OCI-LY3 (cell line): ENCODE data around the gene ADNP.
A peak's percentile ranks its signal among the peaks of the same experiment; 100 is the strongest.

Experiments
- H2AFZ ChIP-seq: fragments of 200-600, 300-600 bp; shearing (Covaris generic); 2 replicates; pipeline ENCODE4 v1.6.0; 2014; ENCODE audit warnings: antibody characterized with exemption, low read depth, low read length
- H3K27ac ChIP-seq: fragments of 200-600, 300-600 bp; sonication (generic); 2 replicates; pipeline ENCODE4 v1.5.1; 2014; ENCODE audit warnings: mild to moderate bottlenecking, low read length, moderate library complexity, mixed read lengths
- H3K27me3 ChIP-seq: fragments of 200-600, 300-600 bp; sonication (generic); 2 replicates; pipeline ENCODE4 v1.6.1; 2014; ENCODE audit warnings: low read depth, low read length, mixed read lengths
- H3K36me3 ChIP-seq: fragments of 200-600, 300-600 bp; sonication (generic); replicated peaks from 2 replicates; pipeline ENCODE3; 2014; ENCODE audit warnings: low read depth, low read length, mixed read lengths
- H3K4me1 ChIP-seq: fragments of 300-600, 200-600 bp; sonication (generic); 2 replicates; pipeline ENCODE4 v1.6.1; 2014; ENCODE audit warnings: low read length, mixed read lengths
- H3K4me2 ChIP-seq: fragments of 200-600, 300-600 bp; sonication (generic); 2 replicates; pipeline ENCODE4 v1.6.1; 2014; ENCODE audit warnings: low read length, mixed read lengths
- H3K4me3 ChIP-seq: fragments of 300-600, 200-600 bp; sonication (generic); 2 replicates; pipeline ENCODE4 v1.5.1; 2014; ENCODE audit warnings: antibody characterized with exemption, mild to moderate bottlenecking, low read length, moderate library complexity
- H3K79me2 ChIP-seq: fragments of 300-600, 200-600 bp; shearing (Covaris generic); 2 replicates; pipeline ENCODE4 v1.6.1; 2014; ENCODE audit warnings: mild to moderate bottlenecking, low read length, mixed read lengths
- H3K9ac ChIP-seq: fragments of 300-600, 200-600 bp; shearing (Covaris generic); 2 replicates; pipeline ENCODE4 v1.6.0; 2014; ENCODE audit warnings: mild to moderate bottlenecking, low read length, moderate library complexity
- H3K9me3 ChIP-seq: fragments of 200-600, 300-600 bp; shearing (Covaris generic); 2 replicates; pipeline ENCODE4 v1.6.1; 2014; ENCODE audit warnings: low read length, mixed read lengths; ENCODE audit not compliant: insufficient read depth
- H4K20me1 ChIP-seq: fragments of 200-600, 300-600 bp; sonication (generic); 2 replicates; pipeline ENCODE4 v1.6.1; 2016; ENCODE audit warnings: low read length, mixed read lengths; ENCODE audit not compliant: insufficient read depth
- EZH2phosphoT487 ChIP-seq: fragments of 200-600 bp; shearing (Covaris generic); IDR thresholded peaks from 2 replicates; pipeline ENCODE4 v1.6.1; 2018; ENCODE audit warnings: antibody characterized with exemption, mixed run types, low read depth
- TF ChIP-seq, protein P1 (sequence below): fragments of 200-600, 300-600 bp; sonication (generic); IDR thresholded peaks from 2 replicates; pipeline ENCODE4 v1.5.1; 2014; ENCODE audit warnings: antibody characterized with exemption, low read length, low read depth

ADNP gene

DNA sequence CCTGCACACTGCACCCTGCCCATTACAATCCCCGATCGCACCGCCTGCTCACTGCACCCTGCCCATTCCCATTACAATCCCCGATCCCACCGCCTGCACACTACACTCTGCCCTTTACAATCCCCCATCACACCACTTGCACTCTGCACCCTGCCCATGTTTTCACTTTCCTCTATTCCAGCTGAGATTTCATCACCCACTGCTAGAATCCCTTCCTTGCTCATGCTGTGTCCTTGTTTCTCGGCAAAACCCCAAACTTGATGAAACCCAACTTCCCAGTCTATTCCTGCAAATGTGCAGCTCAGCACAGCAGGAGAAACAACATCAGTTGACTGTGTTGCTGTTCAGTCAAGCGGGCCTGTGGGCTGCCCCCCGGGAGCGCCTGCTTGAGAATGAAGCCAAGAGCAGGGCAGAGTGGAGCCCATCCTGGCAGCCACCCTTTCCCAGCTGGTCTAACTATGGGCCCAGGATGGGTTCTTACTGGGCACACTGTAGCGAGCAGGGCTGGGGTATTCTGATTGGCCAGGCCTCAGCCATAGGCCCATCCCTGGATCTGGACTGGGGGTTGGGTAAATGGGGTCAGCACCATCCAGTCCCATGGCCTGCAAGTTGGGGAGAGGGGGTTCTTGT is 44.6 kb upstream of the ADNP start:
- peaks cover 33% of the 10 kb centered on the region for H3K27me3 ChIP-seq
- H3K36me3 ChIP-seq: no peaks in the 10 kb centered on the region
- H3K27ac ChIP-seq: no peak overlapping the region
- no peak overlapping the region for H3K4me3 ChIP-seq
- H4K20me1 ChIP-seq: no peaks in the 10 kb centered on the region
- no peaks in the 10 kb centered on the region for H3K9me3 ChIP-seq
- H3K4me1 ChIP-seq: no peaks in the 10 kb centered on the region
- no peak overlapping the region for H3K4me2 ChIP-seq
- TF ChIP-seq, protein P1, sequence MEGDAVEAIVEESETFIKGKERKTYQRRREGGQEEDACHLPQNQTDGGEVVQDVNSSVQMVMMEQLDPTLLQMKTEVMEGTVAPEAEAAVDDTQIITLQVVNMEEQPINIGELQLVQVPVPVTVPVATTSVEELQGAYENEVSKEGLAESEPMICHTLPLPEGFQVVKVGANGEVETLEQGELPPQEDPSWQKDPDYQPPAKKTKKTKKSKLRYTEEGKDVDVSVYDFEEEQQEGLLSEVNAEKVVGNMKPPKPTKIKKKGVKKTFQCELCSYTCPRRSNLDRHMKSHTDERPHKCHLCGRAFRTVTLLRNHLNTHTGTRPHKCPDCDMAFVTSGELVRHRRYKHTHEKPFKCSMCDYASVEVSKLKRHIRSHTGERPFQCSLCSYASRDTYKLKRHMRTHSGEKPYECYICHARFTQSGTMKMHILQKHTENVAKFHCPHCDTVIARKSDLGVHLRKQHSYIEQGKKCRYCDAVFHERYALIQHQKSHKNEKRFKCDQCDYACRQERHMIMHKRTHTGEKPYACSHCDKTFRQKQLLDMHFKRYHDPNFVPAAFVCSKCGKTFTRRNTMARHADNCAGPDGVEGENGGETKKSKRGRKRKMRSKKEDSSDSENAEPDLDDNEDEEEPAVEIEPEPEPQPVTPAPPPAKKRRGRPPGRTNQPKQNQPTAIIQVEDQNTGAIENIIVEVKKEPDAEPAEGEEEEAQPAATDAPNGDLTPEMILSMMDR: no peak
- no peak for TF ChIP-seq EZH2phosphoT487
- no peaks in the 10 kb centered on the region for H3K79me2 ChIP-seq
- H3K9ac ChIP-seq: no peak overlapping the region
- H2AFZ ChIP-seq: no peak overlapping the region

DNA sequence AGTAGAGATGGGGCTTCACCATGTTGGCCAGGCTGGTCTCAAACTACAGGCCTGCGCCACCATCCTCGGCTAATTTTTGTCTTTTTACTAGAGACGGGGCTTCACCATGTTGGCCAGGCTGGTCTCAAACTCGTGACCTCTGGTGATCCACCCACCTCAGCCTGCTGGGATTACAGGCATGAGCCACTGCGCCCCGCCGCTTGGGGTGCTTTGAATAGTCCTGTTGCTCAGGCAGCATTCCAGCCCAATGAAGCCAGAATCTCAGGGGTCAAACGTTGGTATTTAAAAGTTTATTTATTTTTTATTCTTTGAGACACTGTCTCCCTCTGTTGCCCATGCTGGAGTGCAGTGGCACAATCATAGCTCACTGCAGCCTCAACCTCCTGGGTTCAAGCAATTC is 38.7 kb upstream of the ADNP start:
- Histone ChIP-seq H2AFZ (no peak overlapping the region), H3K9ac (no peak overlapping the region), H3K36me3 (no peaks in the 10 kb centered on the region), H3K79me2 (no peaks in the 10 kb centered on the region), H3K4me2 (no peak overlapping the region), H3K4me1 (no peaks in the 10 kb centered on the region), H3K27me3 (peaks cover 13% of the 10 kb centered on the region), H3K9me3 (no peaks in the 10 kb centered on the region), H3K4me3 (no peak overlapping the region), H3K27ac (no peak overlapping the region), H4K20me1 (no peaks in the 10 kb centered on the region)
- TF ChIP-seq EZH2phosphoT487: no peak
- TF ChIP-seq, protein P1: no peak

DNA sequence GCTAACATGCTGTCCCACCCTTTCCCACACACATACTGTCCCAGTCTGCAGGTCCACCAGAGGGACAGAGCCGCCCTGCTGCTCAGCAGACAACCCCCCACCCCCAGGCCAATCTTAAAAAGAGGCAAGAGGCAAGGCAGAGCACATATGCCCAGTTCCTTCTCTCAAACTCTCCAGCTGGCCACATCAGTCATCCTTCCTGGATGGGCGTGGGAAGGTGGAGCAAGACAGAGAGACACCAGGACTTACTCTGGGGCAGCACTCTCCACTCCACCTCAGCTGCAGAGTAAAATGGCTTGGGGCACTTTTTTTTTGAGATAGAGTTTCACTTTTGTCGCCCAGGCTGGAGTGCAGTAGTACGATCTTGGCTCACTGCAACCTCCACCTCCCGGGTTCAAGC is 38.2 kb upstream of the ADNP start:
- no peak overlapping the region for H3K27ac ChIP-seq
- H2AFZ ChIP-seq: no peak overlapping the region
- H3K9ac ChIP-seq: no peak overlapping the region
- TF ChIP-seq, protein P1: no peak
- TF ChIP-seq EZH2phosphoT487: no peak
- H3K4me2 ChIP-seq: no peak overlapping the region
- no peak overlapping the region for H3K4me3 ChIP-seq
- H3K79me2 ChIP-seq: no peaks in the 10 kb centered on the region
- H4K20me1 ChIP-seq: no peaks in the 10 kb centered on the region
- no peaks in the 10 kb centered on the region for H3K36me3 ChIP-seq
- H3K27me3 ChIP-seq: peaks cover 13% of the 10 kb centered on the region
- no peaks in the 10 kb centered on the region for H3K9me3 ChIP-seq
- H3K4me1 ChIP-seq: no peaks in the 10 kb centered on the region

DNA sequence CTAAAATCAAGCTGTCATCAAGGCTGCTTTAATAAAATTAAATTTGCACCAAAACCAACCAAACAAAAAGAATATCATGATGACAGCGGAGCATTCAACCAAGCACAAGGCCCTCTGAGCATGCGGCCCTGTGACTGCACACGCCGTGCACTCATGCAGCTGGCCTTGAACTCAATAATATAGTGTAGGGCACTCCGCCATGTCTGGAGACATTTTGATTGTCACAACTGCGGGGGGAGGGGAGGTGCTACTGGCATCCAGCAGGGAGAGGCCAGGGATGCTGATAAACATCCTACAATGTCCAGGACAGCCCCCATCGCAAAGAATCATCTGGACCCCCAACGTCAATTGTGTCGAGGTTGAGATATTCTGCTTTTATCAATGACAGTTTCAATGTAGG is 37.1 kb upstream of the ADNP start:
- no peak overlapping the region for H3K27ac ChIP-seq
- H3K4me3 ChIP-seq: no peak overlapping the region
- H3K36me3 ChIP-seq: no peaks in the 10 kb centered on the region
- no peak overlapping the region for H3K9ac ChIP-seq
- H3K27me3 ChIP-seq: peaks cover 13% of the 10 kb centered on the region
- H3K9me3 ChIP-seq: no peaks in the 10 kb centered on the region
- H2AFZ ChIP-seq: 0 out of 2 replicates have a peak overlapping the region, but pooled peaks have one; percentile 16
- H3K79me2 ChIP-seq: no peaks in the 10 kb centered on the region
- no peaks in the 10 kb centered on the region for H4K20me1 ChIP-seq
- no peak overlapping the region for H3K4me2 ChIP-seq
- TF ChIP-seq EZH2phosphoT487: no peak
- TF ChIP-seq, protein P1: no peak
- H3K4me1 ChIP-seq: no peaks in the 10 kb centered on the region
